Eye (tissue), 1 donor: ENCODE results near the gene COL18A1.
"Not testable (repeated sequence)": the region's sequence is repeated elsewhere in the genome, so short reads cannot be mapped to it uniquely, and the experiment has no call there.

Source experiments
- DNase-seq: peaks from one replicate; pipeline ENCODE4 v3.0.0-alpha.2; 2015

Gene COL18A1

GRCh38 chr21:45404730-45405270 is at the start of gene COL18A1:
Gene COL18A1 (plus strand): TSS chr21:45405165. CDS start chr21:45405231, 66 bp downstream.
- peak; percentile 71 for DNase-seq

- DNase-seq: no peak
Measured at GRCh38 chr21:45355573-45355972, 49.4 kb upstream of the COL18A1 start.

- no peak for DNase-seq
Measured at GRCh38 chr21:45356251-45356650, 48.7 kb upstream of the COL18A1 start.

GRCh38 chr21:45356653-45357435 is 48.1 kb upstream of the COL18A1 start:
- no peak for DNase-seq

GRCh38 chr21:45357436-45358260 is 47.3 kb upstream of the COL18A1 start:
- DNase-seq: no peak

GRCh38 chr21:45358261-45358670 is 46.7 kb upstream of the COL18A1 start:
- no peak for DNase-seq

GRCh38 chr21:45358711-45359310 is 46.2 kb upstream of the COL18A1 start:
- DNase-seq: no peak

- no peak for DNase-seq
Measured at GRCh38 chr21:45359451-45360217, 45.3 kb upstream of the COL18A1 start.

- no peak for DNase-seq
Measured at GRCh38 chr21:45361033-45361997, 43.6 kb upstream of the COL18A1 start.

GRCh38 chr21:45362077-45362747 is 42.8 kb upstream of the COL18A1 start:
- no peak for DNase-seq

GRCh38 chr21:45362748-45363145 is 42.2 kb upstream of the COL18A1 start:
- no peak for DNase-seq

- not testable (repeated sequence) for DNase-seq
Measured at GRCh38 chr21:45363272-45363671, 41.7 kb upstream of the COL18A1 start.

- DNase-seq: no peak
Measured at GRCh38 chr21:45363921-45364467, 41.0 kb upstream of the COL18A1 start.

GRCh38 chr21:45364468-45365185 is 40.3 kb upstream of the COL18A1 start:
- DNase-seq: no peak

- DNase-seq: no peak
Measured at GRCh38 chr21:45365186-45365607, 39.8 kb upstream of the COL18A1 start.

- DNase-seq: no peak
Measured at GRCh38 chr21:45365608-45366241, 39.2 kb upstream of the COL18A1 start.

GRCh38 chr21:45366476-45366875 is 38.5 kb upstream of the COL18A1 start:
- DNase-seq: no peak

- no peak for DNase-seq
Measured at GRCh38 chr21:45366931-45367401, 38.0 kb upstream of the COL18A1 start.
